Left cardiac atrium (tissue), 4 donors: ENCODE measurements around the gene ART3. TPM values are rescaled to one million over a fixed set of nuclear protein-coding genes. Genes with fewer than 3 reads are reported as not detected.
A peak's percentile ranks its signal among the peaks of the same experiment; 100 is the strongest.
"Not testable (repeated sequence)": the region's sequence is repeated elsewhere in the genome, so short reads cannot be mapped to it uniquely, and the experiment has no call there.

Experiments used
- ATAC-seq, 2 donors: fragments of 200-7000 bp; cut with Tn5 transposase; one replicate each; pipeline ENCODE4 v1.9.1; 2020; ENCODE audit warnings: mild to moderate bottlenecking in 2 of 2, moderate library complexity in 2 of 2
- DNase-seq: peaks from one replicate; pipeline ENCODE4 v3.0.0-alpha.2; 2020
- intact Hi-C, 2 donors: fragments of 100-400 bp; cut with DNase I; formaldehyde crosslinking; loops; one replicate each; pipeline versions ENCODE4 v1.14.1 to v1.15.1; 2022 to 2023
- long read RNA-seq: library from polyadenylated mRNA; unstranded; transcript quantifications from one replicate; pipeline ENCODE4 v2.0.0, GENCODE V29; 2021
- total RNA-seq, 2 donors: library from RNA; stranded (reverse); fragmentation: NEBNext Ultra II Directional; extraction: Animal tissue kit (Norgen Biotek cat#: 25700); gene quantifications; one replicate each; pipeline ENCODE4 v1.2.1, GENCODE V29; 2021
- donor health status: DM: no; HTN: yes; CAD: no.
- donor health status: DM: no; HTN: yes; CAD: no; lungs with severe emphysema.
- donor health status: DM: yes; HTN: yes; CAD: no.
- donor health status: Dilated cardiomyopathy.

Gene ART3, protein sequence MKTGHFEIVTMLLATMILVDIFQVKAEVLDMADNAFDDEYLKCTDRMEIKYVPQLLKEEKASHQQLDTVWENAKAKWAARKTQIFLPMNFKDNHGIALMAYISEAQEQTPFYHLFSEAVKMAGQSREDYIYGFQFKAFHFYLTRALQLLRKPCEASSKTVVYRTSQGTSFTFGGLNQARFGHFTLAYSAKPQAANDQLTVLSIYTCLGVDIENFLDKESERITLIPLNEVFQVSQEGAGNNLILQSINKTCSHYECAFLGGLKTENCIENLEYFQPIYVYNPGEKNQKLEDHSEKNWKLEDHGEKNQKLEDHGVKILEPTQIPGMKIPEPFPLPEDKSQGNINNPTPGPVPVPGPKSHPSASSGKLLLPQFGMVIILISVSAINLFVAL
- 10 to 100 TPM; 23.4 to 41.2 TPM for total RNA-seq
- long read RNA-seq, partial matches to known transcripts = 0 of 17 reads
- long read RNA-seq, other reads (novel, unspliced or antisense) = 16 of 17 reads

DNA sequence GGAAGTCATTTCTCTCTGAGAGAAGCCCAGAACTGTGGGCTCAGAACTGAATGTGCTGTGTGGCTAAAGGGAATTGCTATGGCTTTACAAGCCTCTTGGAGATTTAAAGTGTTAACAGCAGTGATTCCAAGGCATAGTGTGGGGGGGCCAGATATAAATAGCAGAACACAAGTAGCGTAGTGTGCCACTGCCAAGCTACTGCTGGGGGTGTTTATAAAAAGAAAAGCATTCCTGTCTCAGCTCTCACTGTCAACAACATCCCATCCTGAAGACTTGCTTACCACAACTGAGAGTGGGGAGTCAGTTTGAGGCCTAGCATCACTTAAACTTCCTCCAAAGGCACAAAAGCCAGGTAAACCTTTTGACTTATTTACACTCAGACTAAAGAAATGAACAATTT, at the start of gene ART3:
Gene ART3, plus strand, starts transcription at position 242 of the 400 bp plus-strand sequence. CDS start 1,181 bp downstream, outside the sequence.
- intact Hi-C loops = no loop called here
- DNase-seq (no peak), ATAC-seq (peak; percentile 91 to 96)

DNA sequence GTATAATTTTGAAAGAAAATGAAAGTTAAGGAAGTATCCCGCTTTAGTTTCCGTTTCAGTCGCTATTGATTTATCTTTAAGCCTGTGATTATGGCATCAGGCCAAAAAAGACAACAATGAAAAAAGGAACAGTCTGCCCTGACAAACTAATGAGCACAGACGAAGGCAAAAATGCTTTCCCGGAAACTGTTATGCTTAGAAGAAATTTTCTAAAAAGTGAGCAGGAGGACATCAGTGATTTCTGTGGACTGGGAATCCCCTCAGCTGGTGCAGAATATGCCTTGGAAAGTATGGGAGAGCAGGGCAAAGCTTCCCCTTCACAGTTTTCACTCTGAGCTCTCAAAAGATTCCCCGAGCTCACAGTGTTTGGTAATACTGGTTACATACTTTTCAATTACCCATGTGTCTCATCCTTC, 46.2 kb upstream of the ART3 start:
- DNase-seq (no peak), ATAC-seq (no peak)

DNA sequence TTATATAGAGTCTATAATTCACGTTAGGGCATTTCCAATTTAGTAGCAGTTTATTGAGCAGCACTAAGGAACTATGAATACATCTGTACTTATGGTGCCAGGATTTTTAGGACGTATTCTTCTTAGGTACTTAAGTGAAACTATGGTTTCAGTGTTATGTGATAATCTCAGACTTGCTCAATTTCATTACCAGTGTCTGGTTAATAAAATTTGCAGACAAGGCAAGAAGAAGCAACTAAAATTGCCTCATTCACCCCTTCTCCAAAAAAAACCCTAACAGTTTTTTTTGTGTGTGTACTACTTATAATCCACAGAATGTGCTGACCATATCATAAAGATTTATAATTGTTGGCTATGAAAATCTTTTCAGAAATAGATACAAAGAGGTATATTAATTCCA, 45.2 kb upstream of the ART3 start:
- intact Hi-C loops = no loop called here
- no peak for ATAC-seq

More for the DNA sequence above, 46.2 kb upstream of the ART3 start:
- intact Hi-C loops = no loop called here

DNA sequence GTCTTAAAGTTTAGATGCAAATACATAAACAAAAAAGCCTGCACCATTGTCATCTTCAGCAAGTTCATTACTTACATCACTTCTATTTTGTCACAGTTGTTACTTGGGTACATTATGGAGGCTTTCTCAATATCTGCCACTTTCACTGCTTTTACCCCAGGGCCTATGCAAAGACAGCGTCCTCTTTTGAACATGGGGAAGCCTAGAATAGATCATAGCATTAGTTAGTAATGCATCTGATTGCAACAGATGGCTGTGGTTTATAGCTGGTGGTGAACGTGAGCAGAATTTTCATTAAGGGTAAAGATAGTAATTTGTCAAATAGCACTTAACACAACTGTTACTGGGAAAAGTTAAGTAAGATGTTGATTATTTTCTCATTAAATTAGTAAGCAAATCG, 39.4 kb upstream of the ART3 start:
- no peak for DNase-seq
- ATAC-seq = no peak
- intact Hi-C loops = no loop called here

More for the DNA sequence above, 45.2 kb upstream of the ART3 start:
- no peak for DNase-seq

DNA sequence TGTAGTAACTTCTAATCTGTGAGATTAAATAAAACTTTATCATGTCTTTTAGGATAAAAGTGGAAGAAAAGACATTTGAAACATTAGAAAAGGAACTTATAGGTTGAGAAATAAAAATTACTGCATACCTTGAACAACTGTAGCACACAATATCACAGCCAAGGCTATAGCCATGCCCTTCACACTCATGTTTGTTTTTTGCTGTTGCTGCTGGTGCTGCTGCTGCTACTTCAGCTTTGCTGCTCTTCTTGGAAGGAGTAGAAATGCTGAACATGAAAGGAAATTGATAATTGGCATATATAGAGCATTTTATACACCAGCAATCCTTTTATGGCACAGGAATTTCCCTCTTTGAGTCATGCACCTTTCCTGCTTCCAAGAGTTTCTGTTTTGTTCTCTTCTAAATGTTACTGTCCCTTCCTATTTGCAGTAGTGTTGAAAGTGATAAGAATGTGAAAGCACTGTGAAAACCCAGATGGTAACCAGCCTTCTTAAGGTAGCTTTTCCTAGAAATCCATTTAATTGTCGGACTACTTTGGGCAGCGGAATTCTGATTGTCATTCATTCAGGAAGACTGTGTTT, 38.6 kb upstream of the ART3 start, which contains the start of gene CXCL11:
Gene CXCL11, minus strand, starts transcription at position 272 of the 582 bp plus-strand sequence. Its CDS starts 83 bp downstream, at position 189.
- DNase-seq = no peak
- ATAC-seq = no peak
- intact Hi-C loops = no loop called here

DNA sequence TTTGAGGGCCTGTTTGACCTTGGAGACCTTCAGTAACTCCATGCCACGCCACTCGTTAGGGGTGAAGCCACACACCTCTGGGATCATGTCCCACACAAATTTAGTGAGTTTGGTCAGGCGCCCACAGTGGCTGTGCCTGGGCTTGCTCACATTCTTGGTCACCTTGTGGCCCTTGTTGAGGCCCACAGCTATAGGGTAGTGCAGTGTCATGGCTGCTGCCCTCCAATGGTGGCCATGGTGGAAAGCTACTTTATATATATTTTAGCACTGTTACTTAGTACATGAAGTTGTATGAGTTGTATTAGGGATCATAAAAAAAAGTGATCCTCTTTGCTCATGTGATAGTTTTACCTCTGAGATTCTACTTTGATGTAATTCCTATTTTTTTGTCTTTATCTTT, 37.7 kb upstream of the ART3 start:
- ATAC-seq (no peak), DNase-seq (no peak)
- intact Hi-C loops = no loop called here

DNA sequence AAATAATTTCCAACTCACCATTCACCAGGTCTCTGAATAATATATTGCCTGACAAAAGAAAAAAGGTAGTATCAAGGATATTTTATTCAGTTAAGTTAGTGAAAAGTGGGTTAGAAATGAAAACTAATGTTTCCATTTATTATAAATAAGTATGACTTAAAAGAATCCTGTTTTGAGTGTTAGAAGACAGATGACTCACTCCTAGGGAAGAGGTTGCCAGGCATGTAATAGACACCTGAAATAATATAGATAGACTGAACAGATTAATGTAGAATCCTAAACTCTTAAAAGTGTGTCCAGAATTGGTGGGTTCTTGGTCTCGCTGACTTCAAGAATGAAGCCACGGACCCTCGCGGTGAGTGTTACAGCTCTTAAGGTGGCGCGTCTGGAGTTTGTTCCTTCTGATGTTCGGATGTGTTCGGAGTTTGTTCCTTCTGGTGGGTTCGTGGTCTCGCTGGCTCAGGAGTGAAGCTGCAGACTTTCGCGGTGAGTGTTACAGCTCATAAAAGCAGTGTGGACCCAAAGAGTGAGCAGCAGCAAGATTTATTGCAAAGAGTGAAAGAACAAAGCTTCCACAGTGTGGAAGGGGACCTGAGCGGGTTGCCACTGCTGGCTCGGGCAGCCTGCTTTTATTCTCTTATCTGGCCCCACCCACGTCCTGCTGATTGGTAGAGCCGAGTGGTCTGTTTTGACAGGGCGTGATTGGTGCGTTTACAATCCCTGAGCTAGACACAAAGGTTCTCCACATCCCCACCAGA, 32.1 kb upstream of the ART3 start:
- ATAC-seq, intact Hi-C loops, DNase-seq: not testable (repeated sequence)

DNA sequence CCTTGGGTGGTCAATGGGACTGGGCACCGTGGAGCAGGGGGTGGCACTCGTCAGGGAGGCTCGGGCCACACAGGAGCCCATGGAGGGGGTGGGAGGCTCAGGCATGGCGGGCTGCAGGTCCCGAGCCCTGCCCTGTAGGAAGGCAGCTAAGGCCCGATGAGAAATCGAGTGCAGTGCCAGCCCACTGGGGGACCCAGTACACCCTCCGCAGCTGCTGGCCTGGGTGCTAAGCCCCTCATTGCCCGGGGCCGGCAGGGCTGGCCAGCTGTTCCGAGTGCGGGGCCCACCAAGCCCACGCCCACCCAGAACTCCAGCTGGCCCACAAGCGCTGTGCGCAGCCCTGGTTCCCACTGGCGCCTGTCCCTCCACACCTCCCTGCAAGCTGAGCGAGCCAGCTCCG, 31.2 kb upstream of the ART3 start:
- ATAC-seq, DNase-seq, intact Hi-C loops: not testable (repeated sequence)

DNA sequence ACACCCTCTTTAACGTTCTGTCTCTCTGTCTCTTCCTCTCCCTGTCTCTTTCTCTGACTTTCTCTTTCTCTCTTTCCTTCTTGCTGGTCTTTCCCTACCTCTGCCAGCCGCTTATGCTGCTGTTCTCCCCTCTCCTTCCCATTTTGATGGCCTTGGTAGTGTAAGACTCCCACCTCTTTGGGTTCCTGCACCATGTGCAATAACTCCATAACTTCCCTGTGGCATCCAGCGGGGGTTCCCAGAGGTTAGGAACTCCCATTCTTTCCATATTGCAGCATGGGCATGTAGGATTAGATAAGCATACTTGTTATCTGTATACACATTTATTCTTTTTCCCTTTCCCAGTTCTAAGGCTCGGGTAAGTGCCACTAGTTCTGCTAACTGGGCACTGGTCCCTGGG, 29.8 kb upstream of the ART3 start:
- DNase-seq, ATAC-seq, intact Hi-C loops: not testable (repeated sequence)

DNA sequence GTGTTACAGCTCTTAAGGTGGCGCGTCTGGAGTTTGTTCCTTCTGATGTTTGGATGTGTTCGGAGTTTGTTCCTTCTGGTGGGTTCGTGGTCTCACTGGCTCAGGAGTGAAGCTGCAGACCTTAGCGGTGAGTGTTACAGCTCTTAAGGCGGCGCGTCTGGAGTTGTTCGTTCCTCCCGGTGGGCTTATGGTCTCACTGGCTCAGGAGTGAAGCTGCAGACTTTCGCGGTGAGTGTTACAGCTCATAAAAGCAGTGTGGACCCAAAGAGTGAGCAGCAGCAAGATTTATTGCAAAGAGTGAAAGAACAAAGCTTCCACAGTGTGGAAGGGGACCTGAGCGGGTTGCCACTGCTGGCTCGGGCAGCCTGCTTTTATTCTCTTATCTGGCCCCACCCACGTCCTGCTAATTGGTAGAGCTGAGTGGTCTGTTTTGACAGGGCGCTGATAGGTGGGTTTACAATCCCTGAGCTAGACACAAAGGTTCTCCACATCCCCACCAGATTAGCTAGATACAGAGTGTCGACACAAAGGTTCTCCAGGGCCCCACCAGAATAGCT, 24.6 kb upstream of the ART3 start:
- DNase-seq, intact Hi-C loops, ATAC-seq: not testable (repeated sequence)

DNA sequence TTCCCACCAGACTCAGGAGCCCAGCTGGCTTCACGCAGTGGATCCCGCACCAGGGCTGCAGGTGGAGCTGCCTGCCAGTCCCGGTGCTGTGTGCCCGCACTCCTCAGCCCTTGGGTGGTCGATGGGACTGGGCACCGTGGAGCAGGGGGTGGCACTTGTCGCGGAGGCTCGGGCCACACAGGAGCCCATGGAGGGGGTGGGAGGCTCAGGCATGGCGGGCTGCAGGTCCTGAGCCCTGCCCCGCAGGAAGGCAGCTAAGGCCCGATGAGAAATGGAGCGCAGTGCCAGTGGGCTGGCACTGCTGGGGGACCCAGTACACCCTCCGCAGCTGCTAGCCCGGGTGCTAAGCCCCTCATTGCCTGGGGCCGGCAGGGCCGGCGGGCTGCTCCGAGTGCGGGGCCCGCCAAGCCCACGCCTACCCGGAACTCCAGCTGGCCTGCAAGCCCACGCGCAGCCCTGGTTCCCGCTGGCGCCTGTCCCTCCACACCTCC, 23.9 kb upstream of the ART3 start:
- intact Hi-C loops, DNase-seq: not testable (repeated sequence)

DNA sequence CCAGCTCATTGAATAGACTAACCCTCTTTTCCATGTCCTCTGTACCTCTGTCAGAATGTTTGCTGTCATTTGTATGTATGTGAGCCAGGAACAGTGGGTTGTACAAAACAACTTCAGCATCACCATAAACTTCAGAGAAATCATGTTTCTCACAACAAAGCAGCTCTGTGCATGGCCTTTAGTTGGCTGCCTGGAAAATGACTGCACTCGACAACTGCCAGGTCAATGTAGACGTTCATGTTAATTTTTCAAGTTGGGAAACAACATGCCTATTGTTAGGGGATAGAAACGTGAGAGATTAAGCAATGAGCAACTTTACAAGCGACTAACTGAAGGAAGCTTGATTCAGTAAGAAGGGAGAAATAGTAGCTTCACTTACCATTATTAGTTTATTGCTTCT, 20.8 kb upstream of the ART3 start:
- no peak for ATAC-seq
- no peak for DNase-seq
- intact Hi-C loops = no loop called here

More for the DNA sequence above, 23.9 kb upstream of the ART3 start:
- not testable (repeated sequence) for ATAC-seq

DNA sequence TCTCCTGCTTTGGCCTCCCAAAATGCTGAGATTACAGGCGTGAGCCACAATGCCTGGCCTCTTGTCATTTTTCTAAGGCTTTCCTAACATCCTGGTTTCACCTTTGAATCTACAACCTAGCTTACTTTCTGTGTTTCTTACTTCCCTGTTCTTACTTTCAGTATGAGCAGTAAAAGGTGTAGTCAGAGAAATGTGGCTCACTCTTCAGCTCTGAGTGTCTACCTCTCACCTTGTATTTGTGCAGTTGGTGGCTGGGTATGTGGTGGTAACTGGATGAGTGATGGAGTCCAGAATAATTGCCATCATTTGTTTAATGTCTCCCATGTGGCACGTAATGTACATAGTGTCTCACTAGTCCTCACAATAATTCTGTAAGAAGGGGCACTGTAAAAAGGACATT, 19.5 kb upstream of the ART3 start:
- no peak for ATAC-seq
- no peak for DNase-seq
- intact Hi-C loops = no loop called here

DNA sequence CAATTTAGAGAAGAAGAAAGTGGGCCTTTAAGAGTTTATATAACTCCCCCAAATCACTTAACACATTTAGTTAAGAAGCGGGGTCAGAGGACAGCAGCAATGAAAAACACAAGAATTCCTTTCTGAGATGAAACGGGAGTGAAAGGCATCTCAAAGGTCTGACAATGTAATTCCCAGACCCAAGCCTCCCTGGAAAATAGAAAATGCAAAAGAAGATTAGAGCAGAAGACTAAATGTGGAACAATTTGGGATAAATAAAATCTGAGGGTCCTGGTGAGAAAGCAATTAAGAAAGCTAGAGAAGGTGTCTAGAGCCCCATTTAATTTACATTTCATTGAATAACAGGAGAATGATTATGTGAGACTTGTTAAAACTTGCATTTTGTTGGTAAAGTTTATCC, 19.1 kb upstream of the ART3 start:
- DNase-seq = no peak
- intact Hi-C loops = no loop called here
- no peak for ATAC-seq

DNA sequence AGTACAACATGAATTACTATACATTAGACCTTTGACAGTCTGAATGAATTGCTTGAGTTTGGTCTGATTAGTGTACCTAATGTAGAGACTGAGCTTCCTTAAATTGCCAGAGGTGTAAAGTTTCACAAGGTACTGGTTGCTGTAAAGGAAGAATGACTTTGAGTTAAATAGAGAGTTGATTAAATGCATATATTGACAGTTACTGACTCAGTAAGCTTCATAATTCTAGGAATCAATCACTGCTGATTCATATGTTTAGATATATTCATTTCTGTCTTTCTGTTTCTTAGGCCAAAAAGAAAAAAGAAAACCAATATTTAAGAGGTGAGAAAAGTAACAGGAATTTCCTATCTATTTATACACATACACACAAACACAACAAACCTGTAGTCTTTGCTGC, 16.2 kb upstream of the ART3 start:
- ATAC-seq (no peak), DNase-seq (no peak)

DNA sequence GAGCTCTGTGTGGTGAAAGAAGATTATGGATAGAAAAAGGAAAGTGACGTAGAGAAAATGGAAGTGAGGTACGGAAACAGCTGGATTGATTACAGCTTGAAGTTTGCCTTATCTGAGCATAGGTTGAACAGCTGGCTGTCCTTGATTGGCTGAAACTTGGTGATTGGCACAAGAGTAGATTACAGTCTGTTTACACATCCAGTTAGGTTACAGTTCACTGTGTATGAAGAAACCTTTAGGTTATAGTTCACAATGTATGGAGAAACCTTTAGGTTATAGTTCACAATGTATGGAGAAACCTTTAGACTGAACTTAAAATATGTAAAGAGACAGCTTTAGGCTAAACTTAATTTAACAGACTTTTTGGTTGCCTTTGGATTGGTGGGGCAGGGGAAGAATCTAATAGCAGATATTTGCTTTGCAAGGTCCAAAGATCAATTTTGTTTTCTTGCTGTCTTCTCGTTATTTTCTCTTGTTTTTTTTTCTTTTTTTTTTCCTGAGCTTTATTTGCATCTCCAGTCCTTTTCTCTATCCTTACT, 15.6 kb upstream of the ART3 start:
- ATAC-seq (no peak), DNase-seq (no peak)
- intact Hi-C loops = no loop called here

More for the DNA sequence above, 16.2 kb upstream of the ART3 start:
- intact Hi-C loops = no loop called here

DNA sequence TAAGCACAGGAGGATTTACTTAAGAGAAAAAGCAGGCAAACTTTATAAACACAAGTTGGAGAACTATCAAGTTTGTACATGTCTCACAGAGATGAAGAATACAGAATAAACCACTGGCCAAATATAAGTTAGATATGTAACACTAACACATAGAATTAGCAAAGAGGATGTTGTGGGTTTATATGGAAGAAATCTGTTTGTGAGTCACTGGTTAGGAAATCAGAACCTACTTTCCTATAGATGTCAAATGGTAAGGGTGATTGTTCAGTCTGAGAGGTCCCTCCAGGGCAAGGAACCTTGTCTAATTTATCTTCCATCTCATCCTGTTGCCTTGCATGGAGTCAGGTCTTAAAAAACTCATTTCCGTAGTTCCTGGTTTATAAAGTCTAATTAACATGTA, 14.8 kb upstream of the ART3 start:
- ATAC-seq (no peak), DNase-seq (no peak)
- intact Hi-C loops = no loop called here

DNA sequence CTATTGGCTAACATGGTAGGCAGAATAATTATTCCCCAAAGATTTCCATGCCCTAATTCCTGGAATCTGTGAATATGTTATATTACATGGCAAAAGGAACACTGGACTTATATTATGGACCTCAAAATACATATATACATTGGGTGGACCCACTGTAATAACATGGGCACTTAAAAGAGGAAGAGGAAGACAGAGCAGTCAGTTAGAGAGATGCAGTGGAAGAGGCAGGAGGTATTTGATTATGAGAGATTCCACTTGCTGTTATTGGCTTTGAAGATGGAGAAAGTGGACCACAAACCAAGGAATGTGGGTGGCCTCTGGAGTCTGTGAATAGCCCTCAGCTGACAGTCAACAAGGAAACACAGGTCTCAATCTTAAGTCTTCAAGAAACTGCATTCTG, 14.0 kb upstream of the ART3 start:
- ATAC-seq (no peak), DNase-seq (no peak)
- intact Hi-C loops = no loop called here

DNA sequence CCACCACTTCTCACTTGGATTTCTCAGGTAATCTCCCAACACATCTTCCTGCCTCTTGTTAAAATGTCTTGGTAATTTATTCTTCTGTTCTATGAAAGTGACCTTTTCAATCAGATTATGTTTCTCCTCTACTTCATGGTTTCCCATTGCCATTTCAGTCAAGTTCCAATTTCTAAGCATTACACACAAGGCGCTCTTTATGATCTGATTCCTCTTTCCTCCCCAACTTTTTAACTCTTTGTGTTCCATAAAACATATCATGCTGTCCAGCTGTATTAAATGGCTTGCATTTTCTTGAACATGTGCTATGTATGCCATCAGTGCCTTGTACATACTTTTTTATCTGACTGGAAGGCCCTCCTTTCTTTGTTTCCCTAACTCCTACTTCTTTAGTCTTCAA, 13.1 kb upstream of the ART3 start:
- no peak for DNase-seq
- ATAC-seq = no peak
- intact Hi-C loops = no loop called here
